ENCODE measurements around the gene COL23A1. TPM values are rescaled to one million over a fixed set of nuclear protein-coding genes. Genes with fewer than 3 reads are reported as not detected.

COL23A1 gene
- total and polyA plus RNA-seq, 2 experiments from 2014 or later: 1.1 to 5.1 TPM

DNA sequence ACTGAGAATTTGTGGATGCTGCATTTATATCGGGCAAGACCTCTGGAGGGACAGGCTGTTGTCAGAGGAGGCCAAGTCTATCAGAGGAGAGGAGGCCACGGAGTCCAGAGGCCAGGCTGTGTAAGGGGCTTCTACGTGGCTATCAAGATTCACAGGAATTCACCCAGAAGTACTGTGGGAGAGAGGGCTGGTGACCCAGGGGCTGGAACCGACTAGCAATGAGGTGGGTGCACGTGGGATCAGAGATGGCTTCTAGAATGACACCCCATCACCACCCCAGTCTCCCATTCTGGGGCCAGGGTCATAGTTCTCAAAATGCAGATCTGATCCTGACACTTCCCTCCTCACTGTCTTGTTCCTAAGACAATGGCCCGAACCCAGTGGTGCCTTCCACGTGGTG is 296.4 kb downstream of the COL23A1 start:
- 90% methylated on average over 7 of the region's 7 CpGs for WGBS (ENCODE audit: low lambda C conversion rate, missing lambda C conversion rate)
- Histone ChIP-seq H3K27ac (no peak overlapping the region), H3K4me3 (no peak overlapping the region), H3K9me3 (ENCODE audit: low read depth) (no peaks in the 10 kb centered on the region), H3K4me2 (no peak overlapping the region), H3K79me2 (no peaks in the 10 kb centered on the region), H3K36me3 (replicated peaks; ENCODE audit: insufficient read depth, low read depth) (no peaks in the 10 kb centered on the region), H3K9me2 (replicated peaks; ENCODE audit: insufficient read depth) (no peaks in the 10 kb centered on the region), H2AFZ (no peak overlapping the region), H3K27me3 (no peaks in the 10 kb centered on the region), H3K4me1 (ENCODE audit: insufficient read depth) (peaks cover 8% of the 10 kb centered on the region), H4K20me1 (ENCODE audit: insufficient read depth, poor library complexity, severe bottlenecking) (no peaks in the 10 kb centered on the region)
- no peak for DNase-seq (ENCODE audit: low spot score)
- TF ChIP-seq EZH2phosphoT487 (IDR thresholded peaks at IDR 0.05; ENCODE audit: low read depth, severe bottlenecking, unreplicated experiment) (no peak), EZH2 (IDR thresholded peaks at IDR 0.05; ENCODE audit: borderline replicate concordance) (no peak)
- TF ChIP-seq, protein P1, sequence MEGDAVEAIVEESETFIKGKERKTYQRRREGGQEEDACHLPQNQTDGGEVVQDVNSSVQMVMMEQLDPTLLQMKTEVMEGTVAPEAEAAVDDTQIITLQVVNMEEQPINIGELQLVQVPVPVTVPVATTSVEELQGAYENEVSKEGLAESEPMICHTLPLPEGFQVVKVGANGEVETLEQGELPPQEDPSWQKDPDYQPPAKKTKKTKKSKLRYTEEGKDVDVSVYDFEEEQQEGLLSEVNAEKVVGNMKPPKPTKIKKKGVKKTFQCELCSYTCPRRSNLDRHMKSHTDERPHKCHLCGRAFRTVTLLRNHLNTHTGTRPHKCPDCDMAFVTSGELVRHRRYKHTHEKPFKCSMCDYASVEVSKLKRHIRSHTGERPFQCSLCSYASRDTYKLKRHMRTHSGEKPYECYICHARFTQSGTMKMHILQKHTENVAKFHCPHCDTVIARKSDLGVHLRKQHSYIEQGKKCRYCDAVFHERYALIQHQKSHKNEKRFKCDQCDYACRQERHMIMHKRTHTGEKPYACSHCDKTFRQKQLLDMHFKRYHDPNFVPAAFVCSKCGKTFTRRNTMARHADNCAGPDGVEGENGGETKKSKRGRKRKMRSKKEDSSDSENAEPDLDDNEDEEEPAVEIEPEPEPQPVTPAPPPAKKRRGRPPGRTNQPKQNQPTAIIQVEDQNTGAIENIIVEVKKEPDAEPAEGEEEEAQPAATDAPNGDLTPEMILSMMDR (IDR thresholded peaks at IDR 0.05; ENCODE audit: poor library complexity): no peak

DNA sequence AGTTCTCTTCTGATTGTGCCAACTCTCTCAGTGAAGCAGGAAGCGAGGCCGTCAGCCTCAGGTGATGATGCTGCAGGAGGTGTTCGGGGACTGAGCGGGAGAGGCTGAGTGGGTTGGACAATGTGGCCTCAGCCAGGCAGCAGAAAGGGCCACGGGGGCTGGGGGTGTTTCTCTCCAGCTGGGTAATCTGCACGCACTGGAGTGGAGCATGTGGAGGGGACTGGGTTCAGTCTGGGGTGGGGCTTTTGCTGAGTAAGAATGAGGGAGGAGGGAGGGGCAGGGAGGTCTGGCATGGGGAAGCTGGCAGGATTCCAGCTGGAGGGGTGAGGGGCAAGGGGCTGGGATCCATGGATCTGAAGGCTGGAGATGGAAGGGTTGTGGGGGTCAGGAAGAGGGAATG is 296.8 kb downstream of the COL23A1 start:
- no peak overlapping the region for H3K27ac ChIP-seq
- no peaks in the 10 kb centered on the region for H4K20me1 ChIP-seq (ENCODE audit: insufficient read depth, poor library complexity, severe bottlenecking)
- H3K4me2 ChIP-seq: no peak overlapping the region
- DNase-seq (ENCODE audit: low spot score): no peak
- H3K4me1 ChIP-seq (ENCODE audit: insufficient read depth): peaks cover 13% of the 10 kb centered on the region
- no peaks in the 10 kb centered on the region for H3K27me3 ChIP-seq
- WGBS (ENCODE audit: low lambda C conversion rate, missing lambda C conversion rate): 66% methylated on average over 6 of the region's 6 CpGs
- H3K9me2 ChIP-seq (replicated peaks; ENCODE audit: insufficient read depth): no peaks in the 10 kb centered on the region
- no peaks in the 10 kb centered on the region for H3K36me3 ChIP-seq (replicated peaks; ENCODE audit: insufficient read depth, low read depth)
- no peak overlapping the region for H2AFZ ChIP-seq
- no peaks in the 10 kb centered on the region for H3K79me2 ChIP-seq
- TF ChIP-seq, protein P1 (IDR thresholded peaks at IDR 0.05; ENCODE audit: poor library complexity): no peak
- no peak for TF ChIP-seq EZH2 (IDR thresholded peaks at IDR 0.05; ENCODE audit: borderline replicate concordance)
- no peak for TF ChIP-seq EZH2phosphoT487 (IDR thresholded peaks at IDR 0.05; ENCODE audit: low read depth, severe bottlenecking, unreplicated experiment)
- no peak overlapping the region for H3K4me3 ChIP-seq
- H3K9me3 ChIP-seq (ENCODE audit: low read depth): no peaks in the 10 kb centered on the region

DNA sequence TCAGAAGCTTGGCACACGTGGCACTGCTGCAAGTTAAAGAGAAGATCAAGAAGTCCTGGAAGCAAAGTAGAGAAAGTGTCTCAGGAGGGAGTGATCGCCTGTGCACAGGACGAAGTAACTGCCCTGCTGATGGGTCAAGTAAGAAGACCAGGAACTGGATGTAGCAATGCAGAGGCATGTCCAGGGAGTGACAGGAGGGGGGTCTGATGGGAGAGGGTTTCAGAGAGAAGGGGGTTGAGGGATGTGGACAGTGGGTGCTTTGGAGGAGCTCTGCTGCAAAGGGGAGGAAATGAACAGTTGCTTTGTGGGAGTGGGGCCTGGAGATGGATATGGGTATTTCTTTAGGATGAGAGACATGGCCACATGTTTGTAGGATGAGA is 297.4 kb downstream of the COL23A1 start:
- Histone ChIP-seq H3K4me3 (no peak overlapping the region), H3K9me2 (replicated peaks; ENCODE audit: insufficient read depth) (no peaks in the 10 kb centered on the region), H3K4me1 (ENCODE audit: insufficient read depth) (peaks cover 14% of the 10 kb centered on the region), H4K20me1 (ENCODE audit: insufficient read depth, poor library complexity, severe bottlenecking) (no peaks in the 10 kb centered on the region), H3K27ac (no peak overlapping the region), H3K9me3 (ENCODE audit: low read depth) (no peaks in the 10 kb centered on the region), H3K27me3 (no peaks in the 10 kb centered on the region), H2AFZ (no peak overlapping the region), H3K4me2 (no peak overlapping the region), H3K79me2 (no peaks in the 10 kb centered on the region), H3K36me3 (replicated peaks; ENCODE audit: insufficient read depth, low read depth) (no peaks in the 10 kb centered on the region)
- no peak for DNase-seq (ENCODE audit: low spot score)
- TF ChIP-seq EZH2phosphoT487 (IDR thresholded peaks at IDR 0.05; ENCODE audit: low read depth, severe bottlenecking, unreplicated experiment): no peak
- no peak for TF ChIP-seq EZH2 (IDR thresholded peaks at IDR 0.05; ENCODE audit: borderline replicate concordance)
- TF ChIP-seq, protein P1 (IDR thresholded peaks at IDR 0.05; ENCODE audit: poor library complexity): no peak
- WGBS (ENCODE audit: low lambda C conversion rate, missing lambda C conversion rate): 86% methylated on average over 3 of the region's 3 CpGs

Data from hepatocyte (in vitro differentiated cells).